Activated T-cell treated with anti-CD3 and anti-CD28 coated beads, Interleukin-2, amount 50 U/mL, for 24 hours (primary cell): Measurements from ENCODE around the gene UBR3.
"Not testable (repeated sequence)": the region's sequence is repeated elsewhere in the genome, so short reads cannot be mapped to it uniquely, and the experiment has no call there.

Source experiments
- DNase-seq: peaks from one replicate; pipeline ENCODE4 v3.0.0-alpha.2; 2020
- H3K27ac Mint-ChIP-seq: 2 replicates; pipeline ENCODE4 v1.8.0; 2020; ENCODE audit warnings: mild to moderate bottlenecking, mixed read lengths
- H3K27me3 Mint-ChIP-seq: 2 replicates; pipeline ENCODE4 v1.8.0; 2020; ENCODE audit warnings: mixed read lengths
- H3K36me3 Mint-ChIP-seq: 2 replicates; pipeline ENCODE4 v1.8.0; 2020; ENCODE audit warnings: low read depth, mixed read lengths
- H3K4me1 Mint-ChIP-seq: 2 replicates; pipeline ENCODE4 v1.8.0; 2020; ENCODE audit warnings: low read depth, mixed read lengths
- H3K4me3 Mint-ChIP-seq: 2 replicates; pipeline ENCODE4 v1.8.0; 2020; ENCODE audit warnings: mild to moderate bottlenecking, moderate library complexity, mixed read lengths
- H3K9me3 Mint-ChIP-seq: 2 replicates; pipeline ENCODE4 v1.8.0; 2020; ENCODE audit warnings: mixed read lengths

The UBR3 gene

DNA sequence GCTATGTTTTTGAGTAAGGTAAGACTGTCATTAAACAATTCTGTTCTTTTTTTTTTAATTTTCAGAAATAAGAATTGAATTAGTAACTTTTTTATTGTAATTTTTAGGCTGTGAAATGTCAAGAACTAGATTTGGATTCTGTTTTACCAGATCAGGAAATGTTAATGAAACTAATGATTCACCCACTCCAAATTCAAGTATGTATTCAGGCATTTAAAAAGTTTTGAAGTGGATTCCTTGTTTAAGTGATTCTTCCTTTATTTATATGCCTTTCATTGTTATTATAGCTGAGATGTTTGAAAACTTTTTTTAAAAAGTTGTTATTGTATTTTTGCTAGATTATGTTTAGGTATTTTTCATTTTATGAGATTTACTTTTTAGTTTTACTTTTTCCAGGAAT lies 96.7 kb downstream of the UBR3 start:
- Mint-ChIP-seq H3K9me3 (no peaks in the 10 kb centered on the region), H3K4me3 (no peak overlapping the region), H3K27me3 (no peaks in the 10 kb centered on the region), H3K27ac (no peak overlapping the region), H3K4me1 (no peaks in the 10 kb centered on the region), H3K36me3 (peaks cover 40% of the 10 kb centered on the region)
- DNase-seq = no peak

DNA sequence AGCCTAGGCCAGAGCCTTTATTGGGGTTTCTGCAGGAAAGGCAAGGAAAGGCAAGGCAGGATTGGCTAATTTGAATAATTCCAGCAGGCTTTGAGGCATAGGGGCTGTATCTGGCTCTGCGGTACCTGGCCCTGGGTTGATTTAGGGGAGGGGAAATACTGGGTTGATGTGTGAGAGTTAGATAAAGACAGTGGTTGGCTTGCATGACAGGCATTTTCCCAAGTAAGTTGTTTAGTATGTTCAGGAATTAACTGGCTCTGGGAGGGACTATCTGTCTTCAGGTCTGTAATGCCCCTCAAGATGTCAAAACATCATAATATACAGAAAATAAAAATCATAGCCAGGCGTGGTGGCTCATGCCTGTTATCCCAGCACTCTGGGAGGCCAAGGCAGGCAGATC lies 98.7 kb downstream of the UBR3 start:
- H3K27me3 Mint-ChIP-seq = no peaks in the 10 kb centered on the region
- no peak overlapping the region for H3K4me3 Mint-ChIP-seq

DNA sequence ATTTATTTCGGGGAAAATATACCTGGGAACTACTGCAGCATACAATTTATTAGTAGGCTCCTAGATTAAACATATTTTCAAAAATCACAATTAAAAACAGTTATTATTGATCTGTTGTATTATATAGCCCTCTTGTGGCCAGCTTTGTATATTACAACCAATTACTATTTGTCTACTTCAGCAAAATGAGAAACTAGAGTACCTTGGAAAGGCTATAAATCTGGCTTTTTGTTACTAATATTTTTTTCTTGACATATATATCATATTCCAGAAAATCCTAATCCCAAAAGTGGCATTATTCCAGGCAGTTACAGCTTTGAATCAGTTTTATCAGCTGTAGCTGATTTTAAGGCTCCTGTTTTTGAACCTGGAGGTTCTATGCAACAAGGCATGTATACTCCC lies 101.2 kb downstream of the UBR3 start:
- no peaks in the 10 kb centered on the region for H3K9me3 Mint-ChIP-seq
- H3K27ac Mint-ChIP-seq = no peak overlapping the region
- H3K4me1 Mint-ChIP-seq = no peaks in the 10 kb centered on the region
- H3K4me3 Mint-ChIP-seq = no peak overlapping the region
- no peak for DNase-seq
- H3K27me3 Mint-ChIP-seq = no peaks in the 10 kb centered on the region
- H3K36me3 Mint-ChIP-seq = peaks cover 49% of the 10 kb centered on the region

More for the DNA sequence above, 98.7 kb downstream of the UBR3 start:
- Mint-ChIP-seq H3K27ac (no peak overlapping the region), H3K9me3 (no peaks in the 10 kb centered on the region), H3K36me3 (peaks cover 46% of the 10 kb centered on the region), H3K4me1 (no peaks in the 10 kb centered on the region)
- no peak for DNase-seq

DNA sequence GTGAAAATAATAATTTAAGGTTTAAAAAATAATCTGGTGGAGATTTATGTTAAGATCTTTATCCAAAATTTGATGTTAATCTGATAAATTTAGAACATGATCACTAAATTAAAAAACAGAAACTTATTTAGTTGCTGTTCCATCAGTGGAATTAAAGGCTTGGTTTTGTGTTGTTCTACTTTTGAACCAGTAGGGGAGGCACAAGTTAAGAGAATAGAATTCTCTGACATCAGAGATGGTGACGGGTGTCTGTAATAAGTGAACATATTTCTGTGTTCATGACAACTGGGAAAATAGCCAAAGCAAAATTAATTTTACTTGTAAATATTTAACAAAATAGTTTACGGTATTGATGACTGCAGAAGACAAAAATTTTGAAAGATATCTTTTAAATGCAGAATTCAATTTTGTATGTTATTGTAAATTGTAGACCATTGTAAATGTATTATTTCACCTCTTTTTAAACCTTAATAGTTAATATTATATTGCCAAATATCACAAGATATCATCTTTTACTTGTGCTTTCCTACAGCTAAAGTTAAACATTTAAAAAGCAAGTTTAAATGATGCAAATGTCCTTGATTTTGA lies 106.0 kb downstream of the UBR3 start:
- Mint-ChIP-seq H3K4me1 (no peaks in the 10 kb centered on the region), H3K4me3 (no peak overlapping the region), H3K9me3 (no peaks in the 10 kb centered on the region), H3K27ac (no peak overlapping the region), H3K36me3 (peaks cover 55% of the 10 kb centered on the region), H3K27me3 (no peaks in the 10 kb centered on the region)
- DNase-seq = no peak

DNA sequence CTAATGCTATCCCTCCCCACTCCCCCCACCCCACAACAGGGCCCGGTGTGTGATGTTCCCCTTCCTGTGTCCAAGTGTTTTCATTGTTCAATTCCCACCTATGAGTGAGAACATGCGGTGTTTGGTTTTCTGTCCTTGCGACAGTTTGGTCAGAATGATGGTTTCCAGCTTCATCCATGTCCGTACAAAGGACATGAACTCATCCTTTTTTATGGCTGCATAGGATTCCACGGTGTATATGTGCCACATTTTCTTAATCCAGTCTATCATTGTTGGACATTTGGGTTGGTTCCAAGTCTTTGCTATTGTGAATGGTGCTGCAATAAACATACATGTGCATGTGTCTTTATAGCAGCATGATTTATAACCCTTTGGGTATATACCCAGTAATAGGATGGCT lies 109.4 kb downstream of the UBR3 start:
- H3K9me3 Mint-ChIP-seq, H3K4me3 Mint-ChIP-seq, H3K4me1 Mint-ChIP-seq, DNase-seq, H3K27me3 Mint-ChIP-seq, H3K27ac Mint-ChIP-seq: not testable (repeated sequence)
- H3K36me3 Mint-ChIP-seq = peaks cover 51% of the 10 kb centered on the region

DNA sequence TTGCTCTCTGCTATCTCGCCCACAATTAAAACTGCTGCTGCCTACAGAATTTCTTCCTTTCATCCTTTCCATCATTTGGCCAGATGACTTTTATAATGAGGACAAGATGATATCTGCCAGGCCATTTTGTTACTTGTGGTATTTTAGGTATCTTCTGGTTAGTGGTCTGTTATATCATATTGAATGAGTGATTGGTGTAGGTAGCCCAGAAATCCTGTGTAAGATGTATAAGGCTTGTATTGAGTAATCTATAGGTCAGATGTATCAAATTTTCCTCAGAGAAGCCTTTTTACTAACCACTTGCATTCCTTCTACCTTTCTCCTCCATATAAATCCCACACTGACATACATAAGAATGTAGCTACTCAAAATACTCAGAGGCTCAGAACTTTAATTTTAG lies 118.3 kb downstream of the UBR3 start:
- peaks cover 67% of the 10 kb centered on the region for H3K36me3 Mint-ChIP-seq
- peaks cover 4% of the 10 kb centered on the region for H3K4me1 Mint-ChIP-seq

DNA sequence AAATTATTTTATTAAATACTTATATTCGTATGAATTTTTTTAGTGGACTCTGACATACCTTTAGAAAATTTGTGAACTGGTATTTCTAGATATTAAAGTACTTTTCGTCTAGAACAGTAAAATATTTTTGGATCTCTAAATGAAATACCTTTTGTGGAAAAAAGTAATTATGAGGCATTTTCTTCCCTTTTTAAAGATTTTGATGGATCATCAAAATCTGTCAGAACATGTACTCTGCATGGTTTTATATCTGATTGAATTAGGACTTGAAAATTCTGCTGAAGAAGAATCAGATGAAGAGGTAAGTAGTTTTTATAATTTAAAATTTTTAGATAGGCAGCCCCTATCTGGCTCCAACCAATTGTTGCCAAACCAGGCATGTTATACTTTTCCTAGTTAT lies 118.8 kb downstream of the UBR3 start:
- peaks cover 67% of the 10 kb centered on the region for H3K36me3 Mint-ChIP-seq
- H3K27ac Mint-ChIP-seq = no peak overlapping the region
- H3K4me1 Mint-ChIP-seq = peaks cover 4% of the 10 kb centered on the region
- DNase-seq = no peak
- H3K27me3 Mint-ChIP-seq = no peaks in the 10 kb centered on the region
- H3K9me3 Mint-ChIP-seq = no peaks in the 10 kb centered on the region
- no peak overlapping the region for H3K4me3 Mint-ChIP-seq

More for the DNA sequence above, 118.3 kb downstream of the UBR3 start:
- no peaks in the 10 kb centered on the region for H3K9me3 Mint-ChIP-seq
- no peak overlapping the region for H3K27ac Mint-ChIP-seq
- H3K4me3 Mint-ChIP-seq = no peak overlapping the region
- DNase-seq = no peak
- no peaks in the 10 kb centered on the region for H3K27me3 Mint-ChIP-seq

DNA sequence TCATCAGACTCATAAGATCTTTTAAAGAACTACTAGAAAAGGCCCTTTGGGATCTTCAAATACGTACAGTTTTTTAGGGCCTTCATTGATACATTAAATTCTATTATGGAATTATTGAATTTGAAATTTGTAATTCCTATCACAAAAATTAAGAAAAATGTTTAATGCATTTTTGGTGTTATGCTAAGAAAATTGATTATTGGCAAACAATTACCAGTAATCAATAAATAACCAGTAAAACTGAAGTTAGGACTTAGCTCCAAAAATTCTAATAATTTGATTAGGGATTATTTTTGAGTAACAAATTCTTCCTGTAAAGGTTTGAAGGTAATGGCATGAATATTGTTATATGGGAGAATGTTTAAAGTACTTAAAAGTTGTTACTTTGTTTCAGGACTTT lies 119.3 kb downstream of the UBR3 start:
- Mint-ChIP-seq H3K4me3 (no peak overlapping the region), H3K9me3 (no peaks in the 10 kb centered on the region), H3K36me3 (peaks cover 67% of the 10 kb centered on the region), H3K4me1 (peaks cover 4% of the 10 kb centered on the region), H3K27ac (no peak overlapping the region), H3K27me3 (no peaks in the 10 kb centered on the region)
- DNase-seq = no peak

DNA sequence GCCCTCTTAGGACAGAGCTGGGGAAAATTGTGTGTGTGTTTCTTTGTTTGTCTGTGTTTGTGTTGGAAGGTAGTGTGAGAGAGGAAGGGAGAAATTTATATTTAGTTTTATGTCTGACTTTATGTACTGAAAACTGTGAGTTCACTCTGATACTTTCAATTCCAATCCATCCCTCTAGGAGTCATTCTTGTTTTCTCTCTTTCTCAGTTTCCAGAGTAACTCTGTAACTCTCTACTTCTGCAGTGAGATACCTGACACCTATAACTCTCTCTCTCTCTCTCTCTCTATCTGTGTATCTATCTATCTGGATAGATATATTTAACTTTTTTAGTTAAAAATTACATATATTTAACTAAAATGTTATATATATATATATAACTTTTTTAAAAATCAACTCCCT lies 128.7 kb downstream of the UBR3 start:
- no peaks in the 10 kb centered on the region for H3K27me3 Mint-ChIP-seq
- no peak overlapping the region for H3K27ac Mint-ChIP-seq
- DNase-seq = no peak
- peaks cover 76% of the 10 kb centered on the region for H3K36me3 Mint-ChIP-seq
- peaks cover 2% of the 10 kb centered on the region for H3K9me3 Mint-ChIP-seq
- no peak overlapping the region for H3K4me3 Mint-ChIP-seq
- peaks cover 3% of the 10 kb centered on the region for H3K4me1 Mint-ChIP-seq

DNA sequence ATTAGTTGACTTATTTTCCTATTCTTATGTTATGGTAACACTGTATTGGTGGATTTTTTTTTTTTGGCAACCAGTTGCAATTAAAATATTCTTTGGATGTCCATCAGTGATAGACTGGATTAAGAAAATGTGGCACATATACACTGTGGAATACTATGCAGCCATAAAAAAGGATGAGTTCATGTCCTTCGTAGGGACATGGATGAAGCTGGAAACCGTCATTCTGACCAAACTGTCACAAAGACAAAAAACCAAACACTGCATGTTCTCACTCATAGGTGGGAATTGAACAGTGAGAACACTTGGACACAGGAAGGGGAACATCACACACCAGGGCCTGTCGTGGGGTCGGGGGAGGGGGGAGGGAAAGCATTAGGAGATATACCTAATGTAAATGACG lies 130.0 kb downstream of the UBR3 start:
- peaks cover 73% of the 10 kb centered on the region for H3K36me3 Mint-ChIP-seq
- H3K4me3 Mint-ChIP-seq, H3K27me3 Mint-ChIP-seq, DNase-seq, H3K4me1 Mint-ChIP-seq, H3K9me3 Mint-ChIP-seq, H3K27ac Mint-ChIP-seq: not testable (repeated sequence)

DNA sequence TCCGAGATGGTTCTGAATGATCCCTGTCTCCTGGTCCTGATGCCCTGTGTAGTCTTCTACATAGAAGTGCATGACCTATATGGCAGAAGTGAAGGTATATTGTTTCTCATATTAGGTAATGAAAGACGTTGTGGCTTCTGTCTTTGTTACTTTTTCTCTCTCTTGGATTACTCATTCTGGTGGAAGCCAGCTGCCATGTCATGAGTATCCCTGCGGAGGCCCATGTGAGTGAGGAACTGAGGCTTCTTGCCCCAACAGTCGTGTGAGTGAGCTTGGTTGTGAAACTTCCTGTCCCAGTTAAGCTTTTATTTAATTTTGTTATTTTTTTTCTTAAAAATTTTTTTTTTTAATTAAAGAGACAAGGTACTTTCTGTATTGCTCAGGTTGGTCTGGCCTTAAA lies 134.7 kb downstream of the UBR3 start:
- Mint-ChIP-seq H3K4me3 (no peak overlapping the region), H3K9me3 (no peaks in the 10 kb centered on the region), H3K4me1 (no peaks in the 10 kb centered on the region), H3K27me3 (no peaks in the 10 kb centered on the region), H3K36me3 (peaks cover 75% of the 10 kb centered on the region), H3K27ac (no peak overlapping the region)
- DNase-seq = no peak

DNA sequence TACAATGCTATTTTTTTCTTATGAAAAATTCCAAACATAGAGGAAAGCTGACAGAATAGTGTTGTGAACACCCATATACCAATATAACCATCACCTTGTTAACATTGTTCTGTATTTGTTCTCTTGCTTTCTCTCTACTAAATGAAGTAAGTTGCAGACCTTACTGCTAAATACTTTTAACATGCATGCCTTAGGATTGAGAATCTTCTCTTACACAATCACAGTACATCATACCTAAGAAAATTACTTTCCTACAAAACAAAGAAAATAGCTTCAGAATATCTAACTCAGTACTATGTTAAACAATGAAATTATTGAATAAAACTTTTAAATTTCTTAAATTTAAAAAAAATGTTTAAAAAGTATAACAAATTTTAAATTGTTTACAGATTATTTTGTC lies 136.5 kb downstream of the UBR3 start:
- no peaks in the 10 kb centered on the region for H3K4me1 Mint-ChIP-seq
- H3K27ac Mint-ChIP-seq = no peak overlapping the region
- peaks cover 69% of the 10 kb centered on the region for H3K36me3 Mint-ChIP-seq
- H3K9me3 Mint-ChIP-seq = peaks cover 2% of the 10 kb centered on the region
- no peak for DNase-seq
- H3K4me3 Mint-ChIP-seq = no peak overlapping the region
- no peaks in the 10 kb centered on the region for H3K27me3 Mint-ChIP-seq

DNA sequence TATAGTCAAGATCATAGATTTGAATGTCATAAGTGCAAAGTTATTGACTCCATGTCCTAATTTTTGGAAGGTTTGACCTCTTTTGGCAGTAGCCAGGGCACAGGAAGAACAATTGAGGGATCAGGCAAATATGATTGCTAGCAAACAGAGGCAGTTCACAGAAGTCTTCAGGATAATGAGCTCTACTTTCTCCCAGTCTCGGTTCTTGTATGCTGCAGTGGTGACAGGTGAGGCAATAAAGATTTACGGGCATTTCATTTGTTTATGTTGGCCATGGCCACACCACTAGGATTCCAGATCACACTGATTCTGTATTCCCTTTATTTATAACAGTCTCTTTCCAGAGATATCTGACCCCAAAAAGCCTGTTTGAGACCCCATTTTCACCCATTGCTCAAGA lies 137.5 kb downstream of the UBR3 start:
- Mint-ChIP-seq H3K36me3 (peaks cover 67% of the 10 kb centered on the region), H3K27me3 (no peaks in the 10 kb centered on the region), H3K4me3 (no peak overlapping the region), H3K27ac (no peak overlapping the region), H3K9me3 (peaks cover 2% of the 10 kb centered on the region), H3K4me1 (no peaks in the 10 kb centered on the region)
- DNase-seq = no peak

DNA sequence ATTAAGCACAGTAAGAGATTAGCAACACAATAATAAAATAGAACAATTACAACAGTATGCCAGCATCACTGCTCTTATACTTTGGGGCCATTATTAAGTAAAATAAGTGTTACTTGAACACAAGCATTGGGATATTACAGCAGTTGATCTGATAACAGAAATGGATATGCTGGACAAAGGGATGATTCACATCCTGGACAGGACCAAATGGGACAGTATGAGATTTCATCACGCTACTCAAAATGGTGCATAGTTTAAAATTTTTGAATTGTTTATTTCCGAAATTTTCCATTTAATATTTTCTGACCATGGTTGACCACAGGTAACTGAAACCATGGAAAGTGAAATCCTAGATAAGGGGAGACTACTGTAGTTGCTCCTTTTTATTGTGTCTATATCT lies 138.2 kb downstream of the UBR3 start:
- no peaks in the 10 kb centered on the region for H3K27me3 Mint-ChIP-seq
- peaks cover 5% of the 10 kb centered on the region for H3K9me3 Mint-ChIP-seq
- no peak for DNase-seq
- no peak overlapping the region for H3K4me3 Mint-ChIP-seq
- H3K27ac Mint-ChIP-seq = no peak overlapping the region
- peaks cover 70% of the 10 kb centered on the region for H3K36me3 Mint-ChIP-seq
- H3K4me1 Mint-ChIP-seq = no peaks in the 10 kb centered on the region

DNA sequence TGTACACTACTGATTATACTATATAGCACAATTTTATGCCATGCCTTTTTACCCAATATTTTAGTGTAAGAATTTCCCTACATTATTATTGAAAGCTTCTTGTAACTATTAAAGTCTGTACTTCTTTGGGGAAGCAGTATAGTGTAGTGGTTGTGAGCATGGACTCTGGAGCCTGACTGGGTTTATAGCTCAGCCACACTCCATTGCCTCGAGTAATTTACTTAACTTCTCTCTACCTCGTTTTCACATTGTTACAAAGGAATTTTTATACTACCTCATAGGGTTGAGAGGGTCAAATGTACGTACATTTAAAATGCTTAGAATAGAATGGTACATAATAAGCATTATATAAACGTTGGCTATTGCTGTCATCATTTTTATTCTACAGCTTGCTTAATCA lies 139.2 kb downstream of the UBR3 start:
- H3K27ac Mint-ChIP-seq = no peak overlapping the region
- peaks cover 5% of the 10 kb centered on the region for H3K9me3 Mint-ChIP-seq
- no peaks in the 10 kb centered on the region for H3K4me1 Mint-ChIP-seq
- no peaks in the 10 kb centered on the region for H3K27me3 Mint-ChIP-seq
- no peak overlapping the region for H3K4me3 Mint-ChIP-seq
- peaks cover 65% of the 10 kb centered on the region for H3K36me3 Mint-ChIP-seq
- no peak for DNase-seq

DNA sequence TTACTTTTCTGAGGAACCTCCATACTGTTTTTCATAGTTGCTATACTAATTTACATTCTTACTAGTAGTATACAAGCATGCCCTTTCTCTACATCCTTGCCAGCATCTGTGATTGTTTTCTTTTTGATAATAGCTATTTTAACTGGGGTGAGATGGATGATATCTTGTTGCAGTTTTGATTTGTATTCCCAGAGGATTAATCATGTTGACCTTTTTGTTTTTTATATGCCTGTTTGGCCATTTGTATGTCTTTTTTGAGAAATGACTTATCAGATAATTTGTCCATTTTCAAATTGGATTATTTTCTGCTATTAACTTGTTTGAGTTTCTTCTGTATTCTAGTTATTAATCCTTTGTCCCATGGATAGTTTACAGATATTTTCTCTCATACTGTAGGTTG lies 141.5 kb downstream of the UBR3 start:
- Mint-ChIP-seq H3K4me3 (no peak overlapping the region), H3K27ac (no peak overlapping the region), H3K9me3 (peaks cover 7% of the 10 kb centered on the region), H3K27me3 (no peaks in the 10 kb centered on the region), H3K36me3 (peaks cover 59% of the 10 kb centered on the region), H3K4me1 (no peaks in the 10 kb centered on the region)
- DNase-seq = no peak
